ENCODE data around the gene MED6.

Gene MED6

GRCh38 chr14:70642303-70643235, 42.1 kb upstream of the MED6 start:
- peak overlapping the region; percentile 52; the same call in 1 of the 2 replicates for H3K9ac ChIP-seq (ENCODE audit: low read length)
- H3K4me1 ChIP-seq (ENCODE audit: low read length): peaks cover 6% of the 10 kb centered on the region; the same call in 1 of the 2 replicates
- no peaks in the 10 kb centered on the region for H3K79me2 ChIP-seq (ENCODE audit: low read length)
- H3K4me3 ChIP-seq (ENCODE audit: low read length): peak overlapping the region; percentile 63
- no peaks in the 10 kb centered on the region for H3F3A ChIP-seq (ENCODE audit: insufficient read depth, low read length)
- no peak for DNase-seq
- H3K36me3 ChIP-seq (replicated peaks; ENCODE audit: insufficient read depth, low read length): no peaks in the 10 kb centered on the region
- H3K9me2 ChIP-seq (replicated peaks; ENCODE audit: insufficient read depth, low read length): no peaks in the 10 kb centered on the region
- H3K27ac ChIP-seq (ENCODE audit: low read length): no peak overlapping the region
- H3K4me2 ChIP-seq (ENCODE audit: low read depth, low read length): peak overlapping the region; percentile 88; the same call in 1 of the 2 replicates
- no peaks in the 10 kb centered on the region for H3K27me3 ChIP-seq (replicated peaks; ENCODE audit: insufficient read depth, low read length)
- H4K20me1 ChIP-seq (ENCODE audit: insufficient read depth, low read length): no peaks in the 10 kb centered on the region
- TF ChIP-seq EZH2phosphoT487 (IDR thresholded peaks at IDR 0.05; ENCODE audit: low read length) (no peak), EZH2 (optimal IDR thresholded peaks at IDR 0.05; ENCODE audit: low read depth, low read length) (no peak), CTCF (IDR thresholded peaks at IDR 0.05; ENCODE audit: low read length) (no peak)
- peak overlapping the region; percentile 63; the same call in 1 of the 2 replicates for H2AFZ ChIP-seq (ENCODE audit: low read length)
- no peaks in the 10 kb centered on the region for H3K9me3 ChIP-seq (replicated peaks; ENCODE audit: insufficient read depth, low read length)

GRCh38 chr14:70641548-70642302, 41.3 kb upstream of the MED6 start, which contains the start of gene TTC9:
TTC9 (plus strand) TSS chr14:70641916; CDS start chr14:70642130, 214 bp downstream.
- Histone ChIP-seq H3K4me3 (ENCODE audit: low read length) (peak within 1 kb of the TSS; percentile 64), H3K27ac (ENCODE audit: low read length) (peak within 1 kb of the TSS; percentile 36; the same call in 1 of the 2 replicates), H3K9ac (ENCODE audit: low read length) (peak within 1 kb of the TSS; percentile 52; the same call in 1 of the 2 replicates), H3K79me2 (ENCODE audit: low read length) (no peaks in the 10 kb centered on the region), H3K4me2 (ENCODE audit: low read depth, low read length) (peak within 1 kb of the TSS; percentile 88), H3K4me1 (ENCODE audit: low read length) (peaks cover 6% of the 10 kb centered on the region; the same call in 1 of the 2 replicates), H2AFZ (ENCODE audit: low read length) (peak within 1 kb of the TSS; percentile 70), H3K36me3 (replicated peaks; ENCODE audit: insufficient read depth, low read length) (no peaks in the 10 kb centered on the region), H3K9me3 (replicated peaks; ENCODE audit: insufficient read depth, low read length) (no peaks in the 10 kb centered on the region), H3K9me2 (replicated peaks; ENCODE audit: insufficient read depth, low read length) (no peaks in the 10 kb centered on the region), H3K27me3 (replicated peaks; ENCODE audit: insufficient read depth, low read length) (no peaks in the 10 kb centered on the region), H3F3A (ENCODE audit: insufficient read depth, low read length) (no peaks in the 10 kb centered on the region), H4K20me1 (ENCODE audit: insufficient read depth, low read length) (no peaks in the 10 kb centered on the region)
- DNase-seq: no peak
- TF ChIP-seq CTCF (IDR thresholded peaks at IDR 0.05; ENCODE audit: low read length) (no peak), EZH2 (optimal IDR thresholded peaks at IDR 0.05; ENCODE audit: low read depth, low read length) (no peak), EZH2phosphoT487 (IDR thresholded peaks at IDR 0.05; ENCODE audit: low read length) (no peak)

GRCh38 chr14:70640938-70641547, 40.6 kb upstream of the MED6 start:
- Histone ChIP-seq H3K36me3 (replicated peaks; ENCODE audit: insufficient read depth, low read length) (no peaks in the 10 kb centered on the region), H2AFZ (ENCODE audit: low read length) (peak overlapping the region; percentile 70), H3K4me3 (ENCODE audit: low read length) (peak overlapping the region; percentile 64), H3K9me3 (replicated peaks; ENCODE audit: insufficient read depth, low read length) (no peaks in the 10 kb centered on the region), H3F3A (ENCODE audit: insufficient read depth, low read length) (no peaks in the 10 kb centered on the region), H3K27ac (ENCODE audit: low read length) (peak overlapping the region; percentile 36; the same call in 1 of the 2 replicates), H3K9ac (ENCODE audit: low read length) (no peak overlapping the region), H3K9me2 (replicated peaks; ENCODE audit: insufficient read depth, low read length) (no peaks in the 10 kb centered on the region), H3K79me2 (ENCODE audit: low read length) (no peaks in the 10 kb centered on the region), H4K20me1 (ENCODE audit: insufficient read depth, low read length) (no peaks in the 10 kb centered on the region), H3K27me3 (replicated peaks; ENCODE audit: insufficient read depth, low read length) (no peaks in the 10 kb centered on the region), H3K4me1 (ENCODE audit: low read length) (peaks cover 6% of the 10 kb centered on the region; the same call in 1 of the 2 replicates), H3K4me2 (ENCODE audit: low read depth, low read length) (peak overlapping the region; percentile 57)
- TF ChIP-seq CTCF (IDR thresholded peaks at IDR 0.05; ENCODE audit: low read length) (0 out of 2 replicates have a peak, but pooled peaks have one; percentile 5), EZH2phosphoT487 (IDR thresholded peaks at IDR 0.05; ENCODE audit: low read length) (no peak), EZH2 (optimal IDR thresholded peaks at IDR 0.05; ENCODE audit: low read depth, low read length) (no peak)
- DNase-seq: peak; percentile 26

Measured in MM.1S (cell line).